H1 (cell line): ENCODE measurements around the gene BLOC1S3. TPM values are rescaled to one million over a fixed set of nuclear protein-coding genes. Genes with fewer than 3 reads are reported as not detected.

Source experiments
- CTCF ChIA-PET: fragments of 300-600 bp; sonication (Branson Sonifier 250); formaldehyde crosslinking; loops from one replicate; lab custom pipeline; 2021; ENCODE audit not compliant: partially characterized antibody; lab: Charles Lee
- POLR2A ChIA-PET: fragments of 300-600 bp; sonication (Branson Sonifier 250); formaldehyde crosslinking; loops from one replicate; lab custom pipeline; 2021; ENCODE audit warnings: inconsistent platforms; ENCODE audit not compliant: partially characterized antibody; lab: Charles Lee
- DNase-seq, 2 experiments: peaks; one replicate each; pipeline versions ENCODE4 v3.0.0 to v3.0.0-alpha.2; 2010 to 2022; ENCODE audit warnings: low spot score in 2 of 2, low read depth in 1 of 2, mixed read lengths in 1 of 2
- FAIRE-seq: peaks from 2 replicates; lab custom pipeline; 2011; peaks lifted over from hg19 to GRCh38; lab: Jason Lieb, UNC
- H2AFZ ChIP-seq: 2 replicates; pipeline ENCODE4 v1.8.1; 2012; ENCODE audit warnings: low read length, inconsistent platforms
- H2AK5ac ChIP-seq: 2 replicates; pipeline ENCODE4 v1.6.1; 2013; ENCODE audit warnings: low read depth, low read length
- H2BK120ac ChIP-seq: replicated peaks from 2 replicates; pipeline ENCODE3; 2013; ENCODE audit warnings: low read depth, low read length, inconsistent platforms
- H2BK12ac ChIP-seq: 2 replicates; pipeline ENCODE4 v1.6.1; 2013; ENCODE audit warnings: low read depth, low read length
- H2BK15ac ChIP-seq: 2 replicates; pipeline ENCODE4 v1.6.1; 2013; ENCODE audit warnings: low read length
- H2BK20ac ChIP-seq: 2 replicates; pipeline ENCODE4 v1.6.1; 2013; ENCODE audit warnings: low read length
- H2BK5ac ChIP-seq: 2 replicates; pipeline ENCODE4 v1.6.1; 2013; ENCODE audit warnings: low read depth, low read length
- H3K14ac ChIP-seq: 2 replicates; pipeline ENCODE4 v1.6.1; 2013; ENCODE audit warnings: inconsistent platforms; ENCODE audit not compliant: insufficient read length
- H3K18ac ChIP-seq: 2 replicates; pipeline ENCODE4 v1.6.1; 2013; ENCODE audit warnings: low read length; ENCODE audit errors: extremely low read depth
- H3K23ac ChIP-seq: 2 replicates; pipeline ENCODE4 v1.6.1; 2013; ENCODE audit warnings: inconsistent platforms; ENCODE audit not compliant: insufficient read length
- H3K23me2 ChIP-seq: 2 replicates; pipeline ENCODE4 v1.6.1; 2013; ENCODE audit warnings: low read depth, low read length
- H3K27ac ChIP-seq: 2 replicates; pipeline ENCODE4 v1.6.1; 2011; ENCODE audit warnings: low read depth, low read length, inconsistent platforms
- H3K27me3 ChIP-seq, 4 experiments: replicated peaks in 1 of 4; 1 replicate in 1 of 4; 2 replicates in 3 of 4; pipeline versions ENCODE4 v1.6.1 to v1.8.1; 2011 to 2013; ENCODE audit warnings: low read length in 3 of 4, mild to moderate bottlenecking in 3 of 4, inconsistent platforms in 2 of 4, mixed read lengths in 2 of 4, moderate library complexity in 1 of 4; ENCODE audit not compliant: control insufficient read depth in 3 of 4, insufficient read depth in 3 of 4; ENCODE audit errors: extremely low read depth in 1 of 4
- H3K36me3 ChIP-seq, 4 experiments: 2 replicates each; pipeline versions ENCODE4 v1.6.1 to v1.8.1; 2011 to 2013; ENCODE audit warnings: mild to moderate bottlenecking in 4 of 4, low read length in 3 of 4, moderate library complexity in 2 of 4, control low read depth in 1 of 4, inconsistent platforms in 1 of 4; ENCODE audit not compliant: insufficient read depth in 4 of 4, control insufficient read depth in 2 of 4
- H3K4ac ChIP-seq: replicated peaks from 2 replicates; pipeline ENCODE3; 2013; ENCODE audit warnings: low read length, low read depth, mixed read lengths, inconsistent platforms; ENCODE audit not compliant: insufficient read length
- H3K4me1 ChIP-seq, 4 experiments: replicated peaks in 1 of 4; 1 replicate in 1 of 4; 2 replicates in 3 of 4; pipeline versions ENCODE4 v1.6.1 to v1.8.1; 2011 to 2013; ENCODE audit warnings: low read length in 3 of 4, inconsistent platforms in 2 of 4, mixed read lengths in 1 of 4; ENCODE audit not compliant: insufficient read depth in 4 of 4, control insufficient read depth in 3 of 4
- H3K4me2 ChIP-seq, 2 experiments: 2 replicates each; pipeline versions ENCODE4 v1.6.1 to v1.8.1; 2011 to 2013; ENCODE audit warnings: low read depth in 2 of 2, low read length in 2 of 2, control low read depth in 1 of 2, inconsistent platforms in 1 of 2, mild to moderate bottlenecking in 1 of 2; ENCODE audit not compliant: insufficient read depth in 1 of 2
- H3K4me3 ChIP-seq, 4 experiments: fragments of 200-600, 300-600 bp in 1 of 4; sonication (generic), shearing (Covaris generic), sonication (Bioruptor Twin) in 1 of 4; 2 replicates each; pipeline versions ENCODE4 v1.5.1 to v1.8.1; 2011 to 2016; ENCODE audit warnings: low read length in 4 of 4, low read depth in 3 of 4, control low read depth in 2 of 4, inconsistent platforms in 2 of 4, mild to moderate bottlenecking in 2 of 4, mixed read lengths in 1 of 4, moderate library complexity in 1 of 4; ENCODE audit not compliant: insufficient read depth in 2 of 4; ENCODE audit errors: extremely low read depth in 1 of 4
- H3K56ac ChIP-seq: replicated peaks from 2 replicates; pipeline ENCODE3; 2013; ENCODE audit warnings: low read depth, mild to moderate bottlenecking, mixed read lengths, low read length, inconsistent platforms; ENCODE audit not compliant: insufficient read length
- H3K79me1 ChIP-seq: 2 replicates; pipeline ENCODE4 v1.6.1; 2013; ENCODE audit warnings: low read depth, low read length, control low read depth
- H3K79me2 ChIP-seq, 2 experiments: 2 replicates each; pipeline versions ENCODE4 v1.6.1 to v1.8.1; 2012 to 2013; ENCODE audit warnings: low read length in 2 of 2, mild to moderate bottlenecking in 2 of 2, inconsistent platforms in 1 of 2; ENCODE audit not compliant: insufficient read depth in 2 of 2, control insufficient read depth in 1 of 2
- H3K9ac ChIP-seq, 4 experiments: replicated peaks in 1 of 4; 1 replicate in 1 of 4; 2 replicates in 3 of 4; pipeline versions ENCODE4 v1.6.1 to v1.8.1; 2011 to 2013; ENCODE audit warnings: low read depth in 3 of 4, low read length in 3 of 4, control low read depth in 2 of 4, mild to moderate bottlenecking in 2 of 4, moderate library complexity in 2 of 4, inconsistent platforms in 1 of 4; ENCODE audit errors: extremely low read depth in 1 of 4
- H3K9me3 ChIP-seq, 2 experiments: 2 replicates each; pipeline versions ENCODE4 v1.6.1 to v1.8.1; 2012 to 2013; ENCODE audit warnings: mild to moderate bottlenecking in 2 of 2, moderate library complexity in 2 of 2, control low read depth in 1 of 2, inconsistent platforms in 1 of 2, low read depth in 1 of 2, low read length in 1 of 2, mixed read lengths in 1 of 2; ENCODE audit not compliant: insufficient read depth in 2 of 2
- H4K20me1 ChIP-seq, 2 experiments: replicated peaks in 1 of 2; 2 replicates each; pipeline versions ENCODE3 to v1.8.1; 2011 to 2013; ENCODE audit warnings: inconsistent platforms in 2 of 2, low read length in 2 of 2, mild to moderate bottlenecking in 1 of 2; ENCODE audit not compliant: insufficient read depth in 2 of 2, control insufficient read depth in 1 of 2
- H4K5ac ChIP-seq: 2 replicates; pipeline ENCODE4 v1.6.1; 2013; ENCODE audit warnings: low read length, low read depth, mixed read lengths, inconsistent platforms; ENCODE audit not compliant: insufficient read length
- H4K8ac ChIP-seq: 2 replicates; pipeline ENCODE4 v1.8.0; 2013; ENCODE audit warnings: mild to moderate bottlenecking, moderate library complexity, low read length, inconsistent platforms; ENCODE audit not compliant: insufficient read depth; ENCODE audit errors: extremely low read depth
- H4K91ac ChIP-seq: replicated peaks from 2 replicates; pipeline ENCODE3; 2013; ENCODE audit warnings: low read length, mixed read lengths, inconsistent platforms; ENCODE audit not compliant: insufficient read length
- HDAC2 ChIP-seq, 2 experiments: fragments of 300-600 bp in 1 of 2; sonication (generic) in 1 of 2; IDR thresholded peaks; 2 replicates each; pipeline ENCODE4 v1.6.1; 2011 to 2012; ENCODE audit warnings: low read depth in 2 of 2, low read length in 2 of 2, mild to moderate bottlenecking in 2 of 2, moderate library complexity in 2 of 2, borderline replicate concordance in 1 of 2, inconsistent platforms in 1 of 2
- POU5F1 ChIP-seq: IDR thresholded peaks from 2 replicates; pipeline ENCODE4 v1.6.1; 2011; ENCODE audit warnings: low read depth, mild to moderate bottlenecking, low read length, moderate library complexity
- RAD21 ChIP-seq, 2 experiments: IDR thresholded peaks in 1 of 2; conservative IDR thresholded peaks in 1 of 2; 2 replicates each; pipeline ENCODE4 v1.6.1; 2011; ENCODE audit warnings: low read depth in 2 of 2, low read length in 2 of 2, improper control_type of control experiment in 1 of 2, inconsistent platforms in 1 of 2, mild to moderate bottlenecking in 1 of 2, moderate library complexity in 1 of 2
- RBBP5 ChIP-seq: IDR thresholded peaks from 2 replicates; pipeline ENCODE4 v1.7.1; 2012; ENCODE audit warnings: low read depth, mild to moderate bottlenecking, inconsistent platforms, low read length, moderate library complexity, borderline replicate concordance
- WGBS, 2 experiments: shearing (Covaris generic) in 1 of 2; methylation state at CpG; one replicate each; pipeline versions ENCODE4 v1.1.6 to v1.1.7; 2013 to 2015; ENCODE audit warnings: low lambda C conversion rate in 2 of 2, mixed read lengths in 2 of 2, inconsistent platforms in 1 of 2, low coverage in 1 of 2, missing lambda C conversion rate in 1 of 2; ENCODE audit not compliant: insufficient replicate concordance in 2 of 2, insufficient coverage in 1 of 2, insufficient read length in 1 of 2; ENCODE audit errors: extremely low coverage in 1 of 2, missing lambda C conversion rate in 1 of 2; 5-methylcytosine and 5-hydroxymethylcytosine counted together
- polyA plus RNA-seq, 7 experiments: library from polyadenylated mRNA; depleted of rRNA in 3 of 7; stranded (reverse) in 5 of 7; unstranded in 2 of 7; fragments of >200 nt in 5 of 7; fragments of 200-250 nt in 2 of 7; gene quantifications; 1 replicate in 5 of 7; 2 replicates in 1 of 7; 4 replicates in 1 of 7; pipeline versions ENCODE4 v1.2.1 to v1.2.3, GENCODE V29; 2011 to 2013; ENCODE audit warnings: missing spikeins in 2 of 7, mixed read lengths in 2 of 7
- total RNA-seq: library from RNA; stranded (reverse); fragmentation: NEBNext Ultra II Directional; extraction: Animal tissue kit (Norgen Biotek cat#: 25700); gene quantifications from 2 replicates; pipeline ENCODE4 v1.2.1, GENCODE V29; 2021
- TF ChIP-seq, protein P1 (sequence below), 3 experiments: IDR thresholded peaks; 1 replicate in 2 of 3; 2 replicates in 1 of 3; pipeline versions ENCODE4 v1.5.1 to v1.6.1; 2011; ENCODE audit warnings: low read length in 3 of 3, mild to moderate bottlenecking in 3 of 3, inconsistent platforms in 2 of 3, low read depth in 1 of 3, moderate library complexity in 1 of 3; ENCODE audit not compliant: insufficient read depth in 1 of 3; ENCODE audit errors: control extremely low read depth in 1 of 3
- TF ChIP-seq, protein P2 (sequence below): IDR thresholded peaks from 2 replicates; pipeline ENCODE4 v1.6.1; 2012; ENCODE audit warnings: inconsistent platforms

The BLOC1S3 gene
- total and polyA plus RNA-seq, 2 of the 8 experiments (the other 6 are each of a cell fraction or from before 2014, with no cell fraction given): 6.0 to 6.1 TPM

DNA sequence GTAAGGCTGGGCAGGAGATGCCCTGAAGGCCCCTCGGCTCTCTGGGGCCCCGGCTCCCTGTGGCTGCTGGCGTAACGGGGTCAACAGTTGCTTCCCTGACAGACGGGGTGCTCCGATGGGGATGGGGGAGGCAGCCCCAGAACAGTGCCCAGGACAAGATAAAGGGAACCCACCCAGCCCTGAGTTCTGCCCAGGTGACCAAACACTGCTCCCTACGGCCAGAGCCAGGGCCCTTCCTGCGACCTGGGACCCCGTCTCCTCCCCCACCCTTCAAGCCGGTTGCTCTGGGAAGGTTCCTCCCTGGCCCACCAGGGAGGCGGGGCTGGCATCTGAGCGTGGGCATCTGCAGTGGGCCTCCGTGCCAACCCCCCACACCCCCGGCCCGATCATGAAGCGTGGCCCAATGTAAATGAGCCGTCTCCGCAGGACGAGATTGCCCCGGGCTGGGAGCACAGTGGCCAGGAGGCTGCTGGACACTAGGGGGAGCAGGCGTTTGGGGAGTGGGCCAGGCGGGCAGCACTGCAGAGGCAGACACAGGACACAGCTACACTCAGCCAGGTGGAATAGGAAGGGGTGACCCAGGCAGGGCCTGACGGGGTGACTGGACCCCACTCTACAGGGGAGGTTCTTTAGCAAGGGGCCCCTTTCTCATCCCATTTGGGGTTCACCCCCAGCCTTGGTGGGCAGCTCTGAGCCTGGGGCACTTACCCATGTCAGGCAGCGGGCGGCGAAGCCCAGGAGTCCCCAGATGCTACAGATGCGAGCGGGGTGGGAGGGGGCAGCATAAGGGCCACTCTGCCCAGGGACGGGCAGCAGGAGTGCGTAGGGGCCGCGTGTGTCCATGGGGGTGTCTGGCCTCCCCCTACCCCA, 16.6 kb upstream of the BLOC1S3 start:
- no peak for FAIRE-seq
- no peak overlapping the region for H2BK120ac ChIP-seq
- no peak overlapping the region for H3K18ac ChIP-seq
- peak overlapping the region; percentile 89 for H4K8ac ChIP-seq
- H2BK5ac ChIP-seq: no peak overlapping the region
- no peak overlapping the region for H3K27ac ChIP-seq
- POLR2A ChIA-PET: interaction anchor here (0.9 to 2.7 kb wide), 5 partner anchors 9 to 17 kb away, joined by 3 to 20 read pairs (median 4); partner anchors contain the start of genes BLOC1S3 and TRAPPC6A
- H4K20me1 ChIP-seq: peaks cover 0 to 5% of the 10 kb centered on the region in 2 experiments
- no peak overlapping the region for H2AK5ac ChIP-seq
- peaks cover 0 to 10% (median 4%) of the 10 kb centered on the region in 4 experiments; a peak in 3 of 7 replicates for H3K27me3 ChIP-seq
- no peak overlapping the region for H3K23ac ChIP-seq
- peak in 1 of 2 experiments; percentile 86 for DNase-seq
- H2BK15ac ChIP-seq: no peak overlapping the region
- H3K36me3 ChIP-seq: no peaks in the 10 kb centered on the region
- peak overlapping the region in 1 of 2 experiments; percentile 36; a peak in 1 of 4 replicates for H3K4me2 ChIP-seq
- H2BK20ac ChIP-seq: no peak overlapping the region
- no peak overlapping the region for H3K56ac ChIP-seq
- 52% methylated on average over 30 of the region's 32 CpGs; no CpG with 5 or more reads in 1 of the 2 experiments for WGBS, 2 experiments
- no peak overlapping the region for H4K91ac ChIP-seq
- no peaks in the 10 kb centered on the region for H3K23me2 ChIP-seq
- no peak overlapping the region for H3K4me3 ChIP-seq
- no peak overlapping the region for H2AFZ ChIP-seq
- H4K5ac ChIP-seq: no peak overlapping the region
- H3K4me1 ChIP-seq: peaks cover 0 to 16% (median 8%) of the 10 kb centered on the region in 4 experiments; a peak in 5 of 7 replicates
- no peaks in the 10 kb centered on the region for H3K9me3 ChIP-seq
- no peak overlapping the region for H3K9ac ChIP-seq
- no peak overlapping the region for H2BK12ac ChIP-seq
- H3K79me2 ChIP-seq: no peaks in the 10 kb centered on the region
- no peak overlapping the region for H3K14ac ChIP-seq
- H3K79me1 ChIP-seq: no peaks in the 10 kb centered on the region
- no peak overlapping the region for H3K4ac ChIP-seq
- CTCF ChIA-PET: interaction anchor here (0.8 to 4.0 kb wide), 13 partner anchors 8 to 171 kb away, joined by 3 to 32 read pairs (median 5); partner anchors contain the start of genes BLOC1S3 and TRAPPC6A
- TF ChIP-seq, protein P1, sequence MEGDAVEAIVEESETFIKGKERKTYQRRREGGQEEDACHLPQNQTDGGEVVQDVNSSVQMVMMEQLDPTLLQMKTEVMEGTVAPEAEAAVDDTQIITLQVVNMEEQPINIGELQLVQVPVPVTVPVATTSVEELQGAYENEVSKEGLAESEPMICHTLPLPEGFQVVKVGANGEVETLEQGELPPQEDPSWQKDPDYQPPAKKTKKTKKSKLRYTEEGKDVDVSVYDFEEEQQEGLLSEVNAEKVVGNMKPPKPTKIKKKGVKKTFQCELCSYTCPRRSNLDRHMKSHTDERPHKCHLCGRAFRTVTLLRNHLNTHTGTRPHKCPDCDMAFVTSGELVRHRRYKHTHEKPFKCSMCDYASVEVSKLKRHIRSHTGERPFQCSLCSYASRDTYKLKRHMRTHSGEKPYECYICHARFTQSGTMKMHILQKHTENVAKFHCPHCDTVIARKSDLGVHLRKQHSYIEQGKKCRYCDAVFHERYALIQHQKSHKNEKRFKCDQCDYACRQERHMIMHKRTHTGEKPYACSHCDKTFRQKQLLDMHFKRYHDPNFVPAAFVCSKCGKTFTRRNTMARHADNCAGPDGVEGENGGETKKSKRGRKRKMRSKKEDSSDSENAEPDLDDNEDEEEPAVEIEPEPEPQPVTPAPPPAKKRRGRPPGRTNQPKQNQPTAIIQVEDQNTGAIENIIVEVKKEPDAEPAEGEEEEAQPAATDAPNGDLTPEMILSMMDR (IDR thresholded peaks at IDR 0.05; ENCODE audit: control extremely low read depth in 1 of 3, insufficient read depth in 1 of 3, low read depth in 1 of 3, low read length in 3 of 3): peak; percentile 82 to 97 (median 91)
- no peak for TF ChIP-seq RBBP5
- TF ChIP-seq RAD21 (IDR thresholded peaks at IDR 0.05 in 1 of 2, conservative IDR thresholded peaks at IDR 0.05 in 1 of 2; ENCODE audit: low read depth in 2 of 2, low read length in 2 of 2): peak; percentile 64 to 71
- TF ChIP-seq, protein P2, sequence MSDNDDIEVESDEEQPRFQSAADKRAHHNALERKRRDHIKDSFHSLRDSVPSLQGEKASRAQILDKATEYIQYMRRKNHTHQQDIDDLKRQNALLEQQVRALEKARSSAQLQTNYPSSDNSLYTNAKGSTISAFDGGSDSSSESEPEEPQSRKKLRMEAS: peak; percentile 40; the same call in 1 of the 2 replicates
- no peak for TF ChIP-seq HDAC2 (IDR thresholded peaks at IDR 0.05; ENCODE audit: borderline replicate concordance in 1 of 2, low read depth in 2 of 2, low read length in 2 of 2)
- no peak for TF ChIP-seq POU5F1
